Hematopoietic multipotent progenitor cell treated with erythropoietin and hydrocortisone succinate and interleukin-3 and kit ligand, for 6 days (in vitro differentiated cells): ENCODE results near the gene MAGI1.

Experiments
- DNase-seq: peaks from one replicate; pipeline ENCODE4 v3.0.0-alpha.2; 2015

MAGI1 gene

GRCh38 chr3:65603631-65604030 is 435.1 kb downstream of the MAGI1 start:
- DNase-seq, result no peak

GRCh38 chr3:65600888-65601287 is 437.8 kb downstream of the MAGI1 start:
- no peak for DNase-seq

- no peak for DNase-seq
Measured at GRCh38 chr3:65597952-65598413, 440.7 kb downstream of the MAGI1 start.

GRCh38 chr3:65597226-65597951 is 441.3 kb downstream of the MAGI1 start:
- DNase-seq, result no peak

GRCh38 chr3:65596571-65597225 is 442.0 kb downstream of the MAGI1 start:
- DNase-seq, result no peak

- DNase-seq, result no peak
Measured at GRCh38 chr3:65596029-65596300, 442.8 kb downstream of the MAGI1 start.

- DNase-seq, result no peak
Measured at GRCh38 chr3:65595222-65596028, 443.3 kb downstream of the MAGI1 start.

- DNase-seq, result no peak
Measured at GRCh38 chr3:65593780-65594752, 444.7 kb downstream of the MAGI1 start.

- DNase-seq, result no peak
Measured at GRCh38 chr3:65591313-65591712, 447.4 kb downstream of the MAGI1 start.

- no peak for DNase-seq
Measured at GRCh38 chr3:65588884-65589283, 449.8 kb downstream of the MAGI1 start.

- DNase-seq, result no peak
Measured at GRCh38 chr3:65587650-65588439, 450.9 kb downstream of the MAGI1 start.

GRCh38 chr3:65584913-65585312 is 453.8 kb downstream of the MAGI1 start:
- no peak for DNase-seq

- DNase-seq, result no peak
Measured at GRCh38 chr3:65584002-65584401, 454.7 kb downstream of the MAGI1 start.

- DNase-seq, result no peak
Measured at GRCh38 chr3:65583188-65583587, 455.5 kb downstream of the MAGI1 start.

- no peak for DNase-seq
Measured at GRCh38 chr3:65582012-65582717, 456.6 kb downstream of the MAGI1 start.

- DNase-seq, result no peak
Measured at GRCh38 chr3:65581313-65581712, 457.4 kb downstream of the MAGI1 start.

- DNase-seq, result no peak
Measured at GRCh38 chr3:65578861-65579260, 459.9 kb downstream of the MAGI1 start.

GRCh38 chr3:65577843-65578430 is 460.8 kb downstream of the MAGI1 start:
- no peak for DNase-seq

- no peak for DNase-seq
Measured at GRCh38 chr3:65576966-65577365, 461.8 kb downstream of the MAGI1 start.

GRCh38 chr3:65576228-65576627 is 462.5 kb downstream of the MAGI1 start:
- no peak for DNase-seq

- no peak for DNase-seq
Measured at GRCh38 chr3:65575376-65575840, 463.3 kb downstream of the MAGI1 start.
